HG02610 (cell line): Measurements from ENCODE around the gene MAP4K2.

Source experiments
- ATAC-seq: cut with Tn5 transposase; IDR thresholded peaks from one replicate; pipeline ENCODE4 v1.9.1; 2021; ENCODE audit warnings: mild to moderate bottlenecking, moderate library complexity; ENCODE audit not compliant: unreplicated experiment

MAP4K2 gene

GRCh38 chr11:64742889-64743590, 60.0 kb downstream of the MAP4K2 start:
- ATAC-seq = no peak

GRCh38 chr11:64742087-64742888, 60.7 kb downstream of the MAP4K2 start:
- ATAC-seq = no peak

- ATAC-seq = no peak
These were observed 61.5 kb downstream of the MAP4K2 start for GRCh38 chr11:64741375-64742086.

- no peak for ATAC-seq
These were observed 63.1 kb downstream of the MAP4K2 start for GRCh38 chr11:64739871-64740270.

GRCh38 chr11:64736654-64737053, 66.4 kb downstream of the MAP4K2 start:
- ATAC-seq = no peak

GRCh38 chr11:64735725-64736259, 67.2 kb downstream of the MAP4K2 start:
- ATAC-seq = no peak
